Lower leg skin (tissue), 4 donors: ENCODE results near the gene DOK7. TPM values are rescaled to one million over a fixed set of nuclear protein-coding genes. Genes with fewer than 3 reads are reported as not detected.
"Not testable (repeated sequence)": the region's sequence is repeated elsewhere in the genome, so short reads cannot be mapped to it uniquely, and the experiment has no call there.

ENCODE experiments used
- DNase-seq, 2 donors: peaks; one replicate each; pipeline ENCODE4 v3.0.0-alpha.2; 2019; ENCODE audit warnings: low spot score in 2 of 2
- H3K4me3 ChIP-seq: fragments of 200-600 bp; sonication (generic); 2 replicates; pipeline ENCODE4 v1.5.1; 2017; ENCODE audit warnings: mild to moderate bottlenecking, low read depth; ENCODE audit not compliant: poor library complexity, severe bottlenecking
- CTCF ChIP-seq, 3 donors: fragments of 450-650 bp; IDR thresholded peaks; one replicate each; pipeline ENCODE4 v1.5.1; 2016; ENCODE audit warnings: antibody characterized with exemption in 3 of 3, mild to moderate bottlenecking in 3 of 3, moderate library complexity in 2 of 3
- POLR2A ChIP-seq, 2 donors: fragments of 450-650 bp; IDR thresholded peaks; one replicate each; pipeline ENCODE4 v1.6.1; 2016 to 2017; ENCODE audit warnings: antibody characterized with exemption in 2 of 2, mild to moderate bottlenecking in 1 of 2, moderate library complexity in 1 of 2
- WGBS, 2 donors: methylation state at CpG; one replicate each; pipeline ENCODE4 v1.1.5; 2018; 5-methylcytosine and 5-hydroxymethylcytosine counted together
- intact Hi-C: fragments of 100-400 bp; cut with DNase I; formaldehyde crosslinking; loops from one replicate; pipeline ENCODE4 v1.15.0; 2023; ENCODE audit warnings: low total_unique reads
- total RNA-seq, 4 donors: library from RNA; depleted of rRNA; stranded (reverse); fragments of >200 nt; gene quantifications; one replicate each; pipeline ENCODE4 v1.1.0, GENCODE V29; 2016

The DOK7 gene
- total RNA-seq, 4 donors from 2014 or later, result 1.9 to 9.8 (median 5.9) TPM

GRCh38 chr4:3508542-3508941 lies 45.4 kb downstream of the DOK7 start:
- DNase-seq, result no peak
- intact Hi-C loops, result no loop called here
- 90 to 91% methylated on average over 10 of the region's 10 CpGs for WGBS, 2 donors
- H3K4me3 ChIP-seq, result no peak overlapping the region
- no peak for TF ChIP-seq CTCF (IDR thresholded peaks at IDR 0.05)
- TF ChIP-seq POLR2A (IDR thresholded peaks at IDR 0.05), result no peak

- intact Hi-C loops, result no loop called here
- TF ChIP-seq POLR2A (IDR thresholded peaks at IDR 0.05) (no peak), CTCF (IDR thresholded peaks at IDR 0.05) (no peak)
- H3K4me3 ChIP-seq, result no peak overlapping the region
- 92 to 96% methylated on average over 16 of the region's 16 CpGs for WGBS, 2 donors
- no peak for DNase-seq
Measured at GRCh38 chr4:3510481-3510880, 47.4 kb downstream of the DOK7 start.

GRCh38 chr4:3511187-3511586 lies 48.1 kb downstream of the DOK7 start:
- intact Hi-C loops, result no loop called here
- DNase-seq, result no peak
- no peak for TF ChIP-seq CTCF (IDR thresholded peaks at IDR 0.05)
- no peak for TF ChIP-seq POLR2A (IDR thresholded peaks at IDR 0.05)
- no peak overlapping the region for H3K4me3 ChIP-seq
- WGBS, 2 donors, result 91% methylated on average over 6 of the region's 6 CpGs

- intact Hi-C loops, DNase-seq, H3K4me3 ChIP-seq: not testable (repeated sequence)
- 83 to 96% methylated on average over 20 to 22 of the region's 27 CpGs for WGBS, 2 donors
Measured at GRCh38 chr4:3511601-3512000, 48.5 kb downstream of the DOK7 start.

GRCh38 chr4:3512279-3512678 lies 49.2 kb downstream of the DOK7 start:
- WGBS, 2 donors, result 88 to 93% methylated on average over 13 of the region's 13 CpGs
- DNase-seq, result no peak
- intact Hi-C loops, result no loop called here
- H3K4me3 ChIP-seq, result no peak overlapping the region
- no peak for TF ChIP-seq POLR2A (IDR thresholded peaks at IDR 0.05)
- no peak for TF ChIP-seq CTCF (IDR thresholded peaks at IDR 0.05)

GRCh38 chr4:3512719-3513118 lies 49.6 kb downstream of the DOK7 start:
- TF ChIP-seq CTCF (IDR thresholded peaks at IDR 0.05) (no peak), POLR2A (IDR thresholded peaks at IDR 0.05) (no peak)
- no peak for DNase-seq
- intact Hi-C loops, result no loop called here
- 90 to 94% methylated on average over 20 to 22 of the region's 22 CpGs for WGBS, 2 donors
- H3K4me3 ChIP-seq, result no peak overlapping the region
